ENCODE results near the gene COL24A1.

GRCh38 chr1:86205741-86206140, 49.2 kb upstream of the COL24A1 start:
- TF ChIP-seq CTCF (IDR thresholded peaks at IDR 0.05; ENCODE audit: low read depth, low read length, poor library complexity, severe bottlenecking) (no peak), EZH2phosphoT487 (IDR thresholded peaks at IDR 0.05; ENCODE audit: borderline replicate concordance, low read length) (no peak)

Measured in DOHH2 (cell line).